Measurements from ENCODE around the gene IRAK2.

DNA sequence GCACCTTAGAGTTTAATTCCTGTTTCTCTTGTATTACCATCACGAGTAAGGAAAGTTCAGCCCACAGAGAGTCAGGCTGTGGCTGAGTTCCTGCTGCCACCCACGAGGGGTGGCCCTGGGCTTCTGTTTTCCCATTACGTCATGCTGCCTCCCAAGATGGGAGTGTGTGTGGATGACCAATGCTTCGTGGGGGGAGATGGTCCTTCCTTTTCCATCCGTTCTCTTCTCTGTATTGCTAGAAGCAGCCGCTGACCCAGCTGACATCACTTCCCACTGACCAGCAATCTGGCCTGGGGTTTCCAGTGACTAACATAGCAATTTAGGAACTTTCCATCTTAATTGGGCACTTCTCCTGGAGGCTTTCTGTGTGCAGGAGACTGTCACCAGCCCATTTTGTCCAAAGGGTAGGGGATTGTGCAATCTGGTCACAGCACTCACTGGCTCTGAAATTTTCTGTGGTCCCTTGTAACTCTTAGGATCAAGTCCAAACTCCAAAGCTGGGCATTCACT is 9.3 kb downstream of the IRAK2 start:
- TF ChIP-seq POLR2A (IDR thresholded peaks at IDR 0.05) (no peak), CTCF (IDR thresholded peaks at IDR 0.05) (no peak)

Data from suprapubic skin (tissue), 3 donors.